ENCODE results near the gene COPS6.

- TF ChIP-seq CTCF (tag by site-specific recombination; IDR thresholded peaks at IDR 0.05), result no peak
- TF ChIP-seq ZNF837 (tag by site-specific recombination; IDR thresholded peaks at IDR 0.05), result no peak
- TF ChIP-seq ZBTB26 (tag by site-specific recombination; optimal IDR thresholded peaks at IDR 0.05), result no peak
- TF ChIP-seq ZBTB8A (tag by site-specific recombination; IDR thresholded peaks at IDR 0.05), result no peak
- TF ChIP-seq KLF1 (tag by site-specific recombination; IDR thresholded peaks at IDR 0.05), result no peak
These were observed 16.8 kb downstream of the COPS6 start for GRCh38 chr7:100105534-100105933.

Data from HEK293 (cell line).